AG04450 (cell line): ENCODE data around the gene RBKS. TPM values are rescaled to one million over a fixed set of nuclear protein-coding genes. Genes with fewer than 3 reads are reported as not detected.

ENCODE experiments used
- CTCF ChIA-PET: fragments of 300-600, 350-600 bp; formaldehyde crosslinking; extraction: SDS; loops from one replicate; lab custom pipeline; 2022; ENCODE audit warnings: antibody characterized with exemption, inconsistent platforms; lab: Charles Lee
- POLR2A ChIA-PET: fragments of 350-600 bp; formaldehyde crosslinking; extraction: SDS; loops from one replicate; lab custom pipeline; 2021; ENCODE audit warnings: antibody characterized with exemption, inconsistent platforms; lab: Yijun Ruan, JAX
- DNase-seq: peaks from one replicate; pipeline ENCODE4 v3.0.0-alpha.2; 2011; ENCODE audit warnings: low read depth, low spot score
- H3K27ac ChIP-seq: one replicate; pipeline ENCODE4 v1.5.1; 2012; ENCODE audit warnings: low read depth, low read length, control low read depth
- H3K27me3 ChIP-seq: one replicate; pipeline ENCODE4 v1.6.0; 2012; ENCODE audit warnings: low read length; ENCODE audit not compliant: control insufficient read depth, insufficient read depth
- H3K4me3 ChIP-seq: 2 replicates; pipeline ENCODE4 v1.5.1; 2011; ENCODE audit warnings: mild to moderate bottlenecking, low read depth, low read length, control low read depth
- H3K9me3 ChIP-seq: 2 replicates; pipeline ENCODE4 v1.5.1; 2012; ENCODE audit warnings: low read length; ENCODE audit not compliant: control insufficient read depth, insufficient read depth
- CTCF ChIP-seq: IDR thresholded peaks from 2 replicates; pipeline ENCODE4 v1.5.1; 2011; ENCODE audit warnings: low read depth, low read length, control low read depth, inconsistent platforms
- polyA plus RNA-seq: library from polyadenylated mRNA; depleted of rRNA; stranded (reverse); fragments of >200 nt; gene quantifications from 2 replicates; pipeline ENCODE4 v1.2.3, GENCODE V29; 2011

The RBKS gene
- polyA plus RNA-seq, 1 experiment: 1.5 TPM

- no peaks in the 10 kb centered on the region for H3K9me3 ChIP-seq
- ChIA-PET CTCF (no interaction called here), POLR2A (no interaction called here)
- no peaks in the 10 kb centered on the region for H3K27me3 ChIP-seq
- H3K4me3 ChIP-seq: no peak overlapping the region
- no peak for TF ChIP-seq CTCF
- DNase-seq: no peak
- no peak overlapping the region for H3K27ac ChIP-seq
These were observed 87.6 kb downstream of the RBKS start for GRCh38 chr2:27802547-27802946.

- CTCF ChIA-PET: no interaction called here
- Histone ChIP-seq H3K27me3 (no peaks in the 10 kb centered on the region), H3K4me3 (no peak overlapping the region), H3K27ac (peak overlapping the region; percentile 99), H3K9me3 (0 out of 2 replicates have a peak, but pooled peaks cover 2% of the 10 kb centered on the region)
- POLR2A ChIA-PET: no interaction called here
- TF ChIP-seq CTCF: no peak
- DNase-seq: no peak
These were observed 89.3 kb downstream of the RBKS start for GRCh38 chr2:27800856-27801255.

- CTCF ChIA-PET: interaction anchor here (0.7 to 0.9 kb wide), 2 partner anchors 10 to 433 kb away, joined by 4 to 6 read pairs; no protein-coding TSS in a partner anchor
- Histone ChIP-seq H3K4me3 (no peak overlapping the region), H3K9me3 (0 out of 2 replicates have a peak, but pooled peaks cover 2% of the 10 kb centered on the region), H3K27me3 (no peaks in the 10 kb centered on the region), H3K27ac (peak overlapping the region; percentile 99)
- POLR2A ChIA-PET: interaction anchor here (0.6 to 1.4 kb wide), 13 partner anchors 9 to 597 kb away, joined by 3 to 10 read pairs (median 4); partner anchors contain the start of genes BABAM2, FOSL2 and RBKS
- DNase-seq: no peak
- TF ChIP-seq CTCF: peak; percentile 32; the same call in 1 of the 2 replicates
These were observed 90.6 kb downstream of the RBKS start for GRCh38 chr2:27799646-27800010.

GRCh38 chr2:27798948-27799645 lies 91.1 kb downstream of the RBKS start:
- ChIA-PET CTCF (no interaction called here), POLR2A (interaction anchor here (0.6 to 1.4 kb wide), 13 partner anchors 8 to 597 kb away, joined by 3 to 10 read pairs (median 4); partner anchors contain the start of genes BABAM2, FOSL2 and RBKS)

More at GRCh38 chr2:27798948-27799645, 91.1 kb downstream of the RBKS start:
- DNase-seq: peak; percentile 100
- H3K27me3 ChIP-seq: no peaks in the 10 kb centered on the region
- no peak overlapping the region for H3K4me3 ChIP-seq
- peak overlapping the region; percentile 99 for H3K27ac ChIP-seq
- H3K9me3 ChIP-seq: 0 out of 2 replicates have a peak, but pooled peaks cover 2% of the 10 kb centered on the region
- TF ChIP-seq CTCF: no peak
